Transverse colon (tissue), 4 donors: Measurements from ENCODE around the gene BDKRB1. TPM values are rescaled to one million over a fixed set of nuclear protein-coding genes. Genes with fewer than 3 reads are reported as not detected.
A peak's percentile ranks its signal among the peaks of the same experiment; 100 is the strongest.

Source experiments
- DNase-seq: peaks from one replicate; pipeline ENCODE4 v3.0.0-alpha.2; 2019
- H3K27ac ChIP-seq, 4 donors: fragments of 200-600 bp; sonication (generic); 2 replicates each; pipeline ENCODE4 v1.5.1; 2016 to 2018; ENCODE audit warnings: inconsistent platforms in 4 of 4
- H3K27me3 ChIP-seq: fragments of 200-600 bp; sonication (generic); 2 replicates; pipeline ENCODE4 v1.5.1; 2017; ENCODE audit warnings: inconsistent platforms
- H3K36me3 ChIP-seq, 4 donors: fragments of 200-600 bp; sonication (generic); 2 replicates each; pipeline ENCODE4 v1.5.1; 2017 to 2019; ENCODE audit warnings: inconsistent platforms in 4 of 4
- H3K4me1 ChIP-seq, 4 donors: fragments of 200-600 bp; sonication (generic); 2 replicates each; pipeline ENCODE4 v1.5.1; 2017 to 2020; ENCODE audit warnings: inconsistent platforms in 4 of 4
- H3K4me3 ChIP-seq, 4 donors: fragments of 200-600 bp; sonication (generic); 1 replicate in 1 of 4; 2 replicates in 3 of 4; pipeline versions ENCODE4 v1.5.1 to v1.6.1; 2017 to 2019; ENCODE audit warnings: inconsistent platforms in 4 of 4
- H3K9me3 ChIP-seq, 2 donors: fragments of 200-600 bp; sonication (generic); 2 replicates each; pipeline ENCODE4 v1.5.1; 2017 to 2019; ENCODE audit warnings: inconsistent platforms in 2 of 2
- EP300 ChIP-seq: sonication (generic); formaldehyde crosslinking; IDR thresholded peaks from one replicate; pipeline ENCODE4 v1.6.1; 2017; ENCODE audit warnings: antibody characterized with exemption, low read depth
- POLR2A ChIP-seq: fragments of 450-650 bp; IDR thresholded peaks from one replicate; pipeline ENCODE4 v1.6.1; 2016; ENCODE audit warnings: antibody characterized with exemption, mild to moderate bottlenecking, moderate library complexity
- POLR2AphosphoS5 ChIP-seq, 3 donors: sonication (generic); formaldehyde crosslinking; IDR thresholded peaks; one replicate each; pipeline ENCODE4 v1.6.1; 2016; ENCODE audit warnings: antibody characterized with exemption in 3 of 3
- WGBS, 2 donors: methylation state at CpG; one replicate each; pipeline ENCODE4 v1.1.5; 2018; ENCODE audit warnings: low coverage in 1 of 2; 5-methylcytosine and 5-hydroxymethylcytosine counted together
- in situ Hi-C, 4 donors: fragments of 200-750 bp; cut with MboI; loops; one replicate each; pipeline versions ENCODE4 v1.15.0 to v1.15.1; 2017; ENCODE audit warnings: low sequenced_read_pairs in 3 of 4, low pct_ligation_motif_present in 1 of 4, low pct_unique_long_range_greater_than_20kb in 1 of 4
- intact Hi-C: fragments of 100-400 bp; cut with DNase I; formaldehyde crosslinking; loops from one replicate; pipeline ENCODE4 v1.15.1; 2023; ENCODE audit warnings: low total_unique reads
- total RNA-seq, 4 donors: library from RNA; depleted of rRNA; stranded (reverse); fragments of >200 nt; gene quantifications; one replicate each; pipeline ENCODE4 v1.1.0, GENCODE V29; 2016
- TF ChIP-seq, protein P1 (sequence below), 5 experiments: fragments of 200-600 bp in 3 of 5; fragments of 450-650 bp in 2 of 5; sonication (generic) in 3 of 5; IDR thresholded peaks; 1 replicate in 2 of 5; 2 replicates in 3 of 5; pipeline ENCODE4 v1.5.1; 2016 to 2017; ENCODE audit warnings: antibody characterized with exemption in 5 of 5, inconsistent platforms in 3 of 5, mild to moderate bottlenecking in 2 of 5, moderate library complexity in 1 of 5

BDKRB1 gene
- total RNA-seq, 4 donors from 2014 or later, result 1.1 to 4.4 (median 2.3) TPM

DNA sequence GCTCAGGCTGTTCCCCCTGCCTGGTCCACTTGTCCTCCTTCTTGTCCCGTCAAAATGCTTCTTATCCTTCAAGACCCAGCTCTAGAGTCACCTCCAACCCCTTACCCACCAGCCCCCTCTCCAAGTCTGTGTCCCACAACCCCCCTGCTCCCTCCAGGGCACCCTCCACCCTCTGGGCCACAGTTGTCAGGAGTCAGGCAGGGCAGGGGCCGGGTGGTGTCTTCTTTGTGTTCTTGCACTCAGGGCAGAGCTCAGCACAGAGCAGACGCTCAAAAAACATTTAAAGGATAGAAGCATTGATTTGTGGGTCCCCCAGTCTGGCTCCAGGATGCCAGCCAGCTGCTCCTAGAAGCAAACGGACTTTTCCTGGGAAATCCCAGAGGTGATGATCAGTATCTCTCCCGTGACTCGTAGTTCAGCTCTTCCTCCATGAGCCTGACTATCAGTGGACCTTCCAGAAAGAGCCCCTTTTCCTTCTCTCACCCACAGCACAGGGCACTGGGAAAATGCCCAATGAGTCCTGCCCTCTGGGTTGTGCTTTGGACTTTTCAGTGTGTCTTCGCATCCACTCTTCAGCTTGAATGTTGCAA lies 17.2 kb upstream of the BDKRB1 start:
- Histone ChIP-seq H3K27ac (peak overlapping the region; percentile 36 to 78 (median 54)), H3K27me3 (no peaks in the 10 kb centered on the region), H3K4me3 (no peak overlapping the region), H3K4me1 (peaks cover 3 to 23% (median 8%) of the 10 kb centered on the region in 4 donors), H3K9me3 (no peaks in the 10 kb centered on the region), H3K36me3 (no peaks in the 10 kb centered on the region)
- in situ Hi-C loops (no loop called here), intact Hi-C loops (no loop called here)
- TF ChIP-seq POLR2AphosphoS5 (IDR thresholded peaks at IDR 0.05), result no peak
- no peak for TF ChIP-seq POLR2A
- TF ChIP-seq, protein P1, sequence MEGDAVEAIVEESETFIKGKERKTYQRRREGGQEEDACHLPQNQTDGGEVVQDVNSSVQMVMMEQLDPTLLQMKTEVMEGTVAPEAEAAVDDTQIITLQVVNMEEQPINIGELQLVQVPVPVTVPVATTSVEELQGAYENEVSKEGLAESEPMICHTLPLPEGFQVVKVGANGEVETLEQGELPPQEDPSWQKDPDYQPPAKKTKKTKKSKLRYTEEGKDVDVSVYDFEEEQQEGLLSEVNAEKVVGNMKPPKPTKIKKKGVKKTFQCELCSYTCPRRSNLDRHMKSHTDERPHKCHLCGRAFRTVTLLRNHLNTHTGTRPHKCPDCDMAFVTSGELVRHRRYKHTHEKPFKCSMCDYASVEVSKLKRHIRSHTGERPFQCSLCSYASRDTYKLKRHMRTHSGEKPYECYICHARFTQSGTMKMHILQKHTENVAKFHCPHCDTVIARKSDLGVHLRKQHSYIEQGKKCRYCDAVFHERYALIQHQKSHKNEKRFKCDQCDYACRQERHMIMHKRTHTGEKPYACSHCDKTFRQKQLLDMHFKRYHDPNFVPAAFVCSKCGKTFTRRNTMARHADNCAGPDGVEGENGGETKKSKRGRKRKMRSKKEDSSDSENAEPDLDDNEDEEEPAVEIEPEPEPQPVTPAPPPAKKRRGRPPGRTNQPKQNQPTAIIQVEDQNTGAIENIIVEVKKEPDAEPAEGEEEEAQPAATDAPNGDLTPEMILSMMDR (IDR thresholded peaks at IDR 0.05), result no peak
- TF ChIP-seq EP300, result no peak
- WGBS, 2 donors, result 50 to 73% methylated on average over 2 to 7 of the region's 7 CpGs
- DNase-seq, result no peak

DNA sequence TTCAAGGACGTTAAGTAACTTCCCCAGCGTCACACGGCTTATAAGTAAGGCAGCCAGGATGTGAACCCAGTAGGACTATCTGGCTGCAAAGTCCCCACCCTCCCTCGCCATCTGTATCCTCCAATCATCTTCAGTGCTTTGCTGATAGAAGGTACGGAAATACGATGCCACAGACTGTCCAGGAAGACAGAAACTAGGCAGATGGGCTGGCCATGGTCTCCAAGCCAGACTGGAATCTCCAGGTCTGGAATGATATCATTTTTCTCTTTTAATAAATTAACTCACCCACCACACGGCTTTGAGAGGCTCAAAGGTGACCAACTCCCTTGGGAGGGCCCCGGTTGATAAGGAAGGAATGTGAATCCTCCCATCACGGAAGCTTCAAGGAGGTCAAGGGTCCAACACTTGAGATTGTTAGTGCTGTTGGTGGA lies 16.3 kb upstream of the BDKRB1 start:
- Histone ChIP-seq H3K4me3 (no peak overlapping the region), H3K27me3 (no peaks in the 10 kb centered on the region), H3K36me3 (no peaks in the 10 kb centered on the region), H3K9me3 (no peaks in the 10 kb centered on the region), H3K4me1 (peaks cover 3 to 17% (median 5%) of the 10 kb centered on the region in 4 donors), H3K27ac (peak overlapping the region; percentile 36 to 78 (median 54))
- intact Hi-C loops (no loop called here), in situ Hi-C loops (no loop called here)
- WGBS, 2 donors, result 30 to 57% methylated on average over 2 to 9 of the region's 9 CpGs
- TF ChIP-seq POLR2A (peak; percentile 30), POLR2AphosphoS5 (IDR thresholded peaks at IDR 0.05) (peak in 1 of 3 donors; percentile 43), EP300 (peak; percentile 86)
- TF ChIP-seq, protein P1 (IDR thresholded peaks at IDR 0.05), result no peak
- peak; percentile 73 for DNase-seq

DNA sequence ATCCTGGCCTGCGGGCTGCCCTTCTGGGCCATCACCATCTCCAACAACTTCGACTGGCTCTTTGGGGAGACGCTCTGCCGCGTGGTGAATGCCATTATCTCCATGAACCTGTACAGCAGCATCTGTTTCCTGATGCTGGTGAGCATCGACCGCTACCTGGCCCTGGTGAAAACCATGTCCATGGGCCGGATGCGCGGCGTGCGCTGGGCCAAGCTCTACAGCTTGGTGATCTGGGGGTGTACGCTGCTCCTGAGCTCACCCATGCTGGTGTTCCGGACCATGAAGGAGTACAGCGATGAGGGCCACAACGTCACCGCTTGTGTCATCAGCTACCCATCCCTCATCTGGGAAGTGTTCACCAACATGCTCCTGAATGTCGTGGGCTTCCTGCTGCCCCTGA lies 15.4 kb upstream of the BDKRB1 start:
- WGBS, 2 donors, result 94% methylated on average over 18 of the region's 18 CpGs; no CpG with 5 or more reads in 1 of the 2 donors
- Histone ChIP-seq H3K27ac (peak overlapping the region in 1 of 4 donors; percentile 78), H3K36me3 (no peaks in the 10 kb centered on the region), H3K4me1 (peaks cover 3 to 17% (median 5%) of the 10 kb centered on the region in 4 donors), H3K9me3 (no peaks in the 10 kb centered on the region), H3K27me3 (no peaks in the 10 kb centered on the region), H3K4me3 (no peak overlapping the region)
- DNase-seq, result no peak
- intact Hi-C loops (no loop called here), in situ Hi-C loops (no loop called here)
- no peak for TF ChIP-seq POLR2A
- no peak for TF ChIP-seq EP300

DNA sequence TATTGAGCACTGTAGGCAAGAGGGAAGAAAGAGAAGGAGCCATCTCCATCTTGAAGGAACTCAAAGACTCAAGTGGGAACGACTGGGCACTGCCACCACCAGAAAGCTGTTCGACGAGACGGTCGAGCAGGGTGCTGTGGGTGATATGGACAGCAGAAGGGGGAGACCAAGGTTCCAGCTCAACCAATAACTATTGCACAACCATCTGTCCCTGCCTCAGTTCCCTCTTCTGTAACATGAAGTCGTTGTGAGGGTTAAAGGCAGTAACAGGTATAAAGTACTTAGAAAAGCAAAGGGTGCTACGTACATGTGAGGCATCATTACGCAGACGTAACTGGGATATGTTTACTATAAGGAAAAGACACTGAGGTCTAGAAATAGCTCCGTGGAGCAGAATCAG lies 13.9 kb upstream of the BDKRB1 start:
- in situ Hi-C loops (no loop called here), intact Hi-C loops (no loop called here)
- Histone ChIP-seq H3K27ac (no peak overlapping the region), H3K9me3 (no peaks in the 10 kb centered on the region), H3K27me3 (no peaks in the 10 kb centered on the region), H3K4me1 (peaks cover 3 to 17% (median 5%) of the 10 kb centered on the region in 4 donors), H3K4me3 (no peak overlapping the region), H3K36me3 (no peaks in the 10 kb centered on the region)
- TF ChIP-seq POLR2AphosphoS5 (IDR thresholded peaks at IDR 0.05) (no peak), POLR2A (no peak), EP300 (no peak)
- TF ChIP-seq, protein P1 (IDR thresholded peaks at IDR 0.05), result no peak
- 88 to 93% methylated on average over 7 to 10 of the region's 10 CpGs for WGBS, 2 donors
- DNase-seq, result no peak
